Endothelial cell of umbilical vein (primary cell): ENCODE data around the gene ATP6V0D1. TPM values are rescaled to one million over a fixed set of nuclear protein-coding genes. Genes with fewer than 3 reads are reported as not detected.

Experiments used
- BruUV-seq: library from RNA; stranded (reverse); fragments of 400-500 nt; replicated peaks from 2 replicates; lab custom pipeline; 2021; lab: Mats Ljungman, UMichigan
- CTCF ChIA-PET: fragments of 300-600, 350-600 bp; sonication (Branson Sonifier 250); formaldehyde crosslinking; loops from one replicate; lab custom pipeline; 2021; ENCODE audit warnings: antibody characterized with exemption, inconsistent platforms; lab: Charles Lee
- POLR2A ChIA-PET: fragments of 300-600, 350-600 bp; sonication (Branson Sonifier 250); formaldehyde crosslinking; loops from one replicate; lab custom pipeline; 2021; ENCODE audit warnings: antibody characterized with exemption, inconsistent platforms; lab: Charles Lee
- DNase-seq: peaks from one replicate; pipeline ENCODE4 v3.0.0-alpha.2; 2011; ENCODE audit warnings: low read depth, low spot score
- FAIRE-seq: peaks from 2 replicates; lab custom pipeline; 2011; peaks lifted over from hg19 to GRCh38; lab: Jason Lieb, UNC
- H2AFZ ChIP-seq: 2 replicates; pipeline ENCODE4 v1.6.0; 2012; ENCODE audit warnings: low read depth, low read length, control low read depth, inconsistent platforms
- H3K27ac ChIP-seq: 2 replicates; pipeline ENCODE4 v1.5.1; 2011; ENCODE audit warnings: low read depth, mild to moderate bottlenecking, control low read depth, low read length, moderate library complexity; ENCODE audit not compliant: insufficient read depth
- H3K27me3 ChIP-seq, 2 experiments: 2 replicates each; pipeline versions ENCODE4 v1.6.0 to v1.6.1; 2011; ENCODE audit warnings: low read length in 2 of 2, mixed read lengths in 1 of 2; ENCODE audit not compliant: control insufficient read depth in 2 of 2, insufficient read depth in 2 of 2
- H3K36me3 ChIP-seq, 2 experiments: 2 replicates in 1 of 2; 3 replicates in 1 of 2; pipeline ENCODE4 v1.5.1; 2011; ENCODE audit warnings: low read length in 2 of 2, mild to moderate bottlenecking in 1 of 2, moderate library complexity in 1 of 2; ENCODE audit not compliant: control insufficient read depth in 2 of 2, insufficient read depth in 2 of 2; ENCODE audit errors: extremely low read depth in 1 of 2
- H3K4me1 ChIP-seq: 3 replicates; pipeline ENCODE4 v1.5.1; 2011; ENCODE audit warnings: mild to moderate bottlenecking, low read length; ENCODE audit not compliant: control insufficient read depth, insufficient read depth; ENCODE audit errors: extremely low read depth
- H3K4me2 ChIP-seq: 2 replicates; pipeline ENCODE4 v1.6.1; 2011; ENCODE audit warnings: low read length, control low read depth, mixed read lengths; ENCODE audit not compliant: insufficient read depth
- H3K4me3 ChIP-seq, 3 experiments: fragments of 200-600 bp in 1 of 3; sonication (generic), shearing (Covaris generic) in 1 of 3; replicated peaks in 1 of 3; 2 replicates each; pipeline ENCODE4 v1.5.1; 2011 to 2016; ENCODE audit warnings: control low read depth in 3 of 3, low read length in 3 of 3, mild to moderate bottlenecking in 2 of 3, inconsistent platforms in 1 of 3, low read depth in 1 of 3, moderate library complexity in 1 of 3; ENCODE audit not compliant: insufficient read depth in 1 of 3
- H3K79me2 ChIP-seq: 2 replicates; pipeline ENCODE4 v1.6.0; 2012; ENCODE audit warnings: low read length, inconsistent platforms; ENCODE audit not compliant: control insufficient read depth, insufficient read depth
- H3K9ac ChIP-seq: replicated peaks from 2 replicates; pipeline ENCODE3; 2011; ENCODE audit warnings: low read length, control low read depth; ENCODE audit not compliant: insufficient read depth; ENCODE audit errors: extremely low read depth
- H3K9me1 ChIP-seq: replicated peaks from 3 replicates; pipeline ENCODE4 v1.6.0; 2011; ENCODE audit warnings: mild to moderate bottlenecking, low read length; ENCODE audit not compliant: control insufficient read depth, insufficient read depth; ENCODE audit errors: extremely low read depth
- H3K9me3 ChIP-seq: replicated peaks from 2 replicates; pipeline ENCODE4 v1.5.1; 2012; ENCODE audit warnings: low read length, inconsistent platforms; ENCODE audit not compliant: control insufficient read depth, insufficient read depth
- H4K20me1 ChIP-seq: replicated peaks from 2 replicates; pipeline ENCODE3; 2011; ENCODE audit warnings: mild to moderate bottlenecking, low read length; ENCODE audit not compliant: control insufficient read depth, insufficient read depth; ENCODE audit errors: extremely low read depth
- EZH2 ChIP-seq: IDR thresholded peaks from 2 replicates; pipeline ENCODE4 v1.6.1; 2012; ENCODE audit warnings: borderline replicate concordance, low read depth, mild to moderate bottlenecking, moderate library complexity, low read length, inconsistent platforms; ENCODE audit not compliant: severe bottlenecking
- FOS ChIP-seq: IDR thresholded peaks from 2 replicates; pipeline ENCODE4 v1.6.1; 2011; ENCODE audit warnings: mild to moderate bottlenecking, low read length, moderate library complexity, borderline replicate concordance; ENCODE audit not compliant: insufficient read depth
- GATA2 ChIP-seq: IDR thresholded peaks from 2 replicates; pipeline ENCODE4 v1.7.0; 2011; ENCODE audit warnings: low read depth, mild to moderate bottlenecking, moderate library complexity, mixed read lengths, low read length; ENCODE audit not compliant: insufficient read length, insufficient read depth
- JUN ChIP-seq: IDR thresholded peaks from 2 replicates; pipeline ENCODE4 v1.6.1; 2011; ENCODE audit warnings: borderline replicate concordance, low read depth; ENCODE audit not compliant: insufficient read length, insufficient read depth
- MYC ChIP-seq: IDR thresholded peaks from one replicate; pipeline ENCODE4 v1.6.1; 2011; ENCODE audit warnings: mild to moderate bottlenecking, low read depth, low read length
- POLR2A ChIP-seq: IDR thresholded peaks from 2 replicates; pipeline ENCODE4 v1.6.1; 2012; ENCODE audit warnings: low read depth, mild to moderate bottlenecking, control low read depth, low read length
- POLR2AphosphoS5 ChIP-seq: IDR thresholded peaks from 2 replicates; pipeline ENCODE4 v1.6.1; 2012; ENCODE audit warnings: low read depth, mild to moderate bottlenecking, control low read depth, low read length, moderate library complexity; ENCODE audit not compliant: insufficient read depth
- dilution Hi-C: fragments of 300-500 bp; cut with MboI; formaldehyde crosslinking; loops from one replicate; pipeline ENCODE4 v1.15.0; 2019; ENCODE audit warnings: low sequenced_read_pairs; ENCODE audit not compliant: extremely low pct_ligation_motif_present
- intact Hi-C: fragments of 100-400 bp; cut with micrococcal nuclease; formaldehyde crosslinking; loops from one replicate; pipeline ENCODE4 v1.10.0; 2022
- polyA plus RNA-seq, 4 experiments: library from polyadenylated mRNA; depleted of rRNA in 3 of 4; stranded (reverse) in 3 of 4; unstranded in 1 of 4; fragments of >200 nt; gene quantifications; 2 replicates each; pipeline versions ENCODE4 v1.2.1 to v1.2.3, GENCODE V29; 2011 to 2012; ENCODE audit warnings: missing spikeins in 1 of 4
- total RNA-seq: library from RNA; stranded (reverse); gene quantifications from 2 replicates; pipeline ENCODE4 v1.2.3, GENCODE V29; 2021
- TF ChIP-seq, protein P1 (sequence below), 2 donors: IDR thresholded peaks; 1 replicate in 1 of 2; 2 replicates in 1 of 2; pipeline ENCODE4 v1.5.1; 2011; ENCODE audit warnings: low read length in 2 of 2, mild to moderate bottlenecking in 2 of 2, moderate library complexity in 2 of 2, control low read depth in 1 of 2, inconsistent platforms in 1 of 2, low read depth in 1 of 2; ENCODE audit not compliant: insufficient read depth in 1 of 2; ENCODE audit errors: extremely low read depth in 1 of 2
- TF ChIP-seq, protein P2 (sequence below): IDR thresholded peaks from 2 replicates; pipeline ENCODE4 v1.6.1; 2011; ENCODE audit not compliant: insufficient read depth, insufficient read length

ATP6V0D1 gene
- total and polyA plus RNA-seq, 2 donors (not counting 3 experiments of a cell fraction or from before 2014, with no cell fraction given), result 82.8 to 232 TPM

DNA sequence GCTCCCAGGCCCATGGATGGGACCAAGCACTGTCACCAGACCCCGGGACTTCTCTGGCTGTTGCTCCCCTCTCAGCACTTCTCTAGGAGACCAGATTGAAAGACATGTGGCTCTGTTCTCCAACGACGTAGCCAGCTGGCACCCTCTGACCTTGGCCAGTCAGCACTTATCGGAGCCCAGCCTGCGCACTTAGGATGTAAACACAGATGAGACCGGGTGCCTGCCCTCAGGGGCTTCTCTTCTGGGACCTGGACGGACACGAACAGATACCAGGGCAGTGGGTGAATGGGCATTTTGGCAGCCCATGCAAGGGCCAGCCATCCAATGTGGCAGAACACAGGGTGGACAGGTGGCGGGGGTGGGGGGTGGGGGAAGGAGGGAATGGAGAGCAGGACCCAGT lies 71.3 kb downstream of the ATP6V0D1 start:
- TF ChIP-seq, protein P1, sequence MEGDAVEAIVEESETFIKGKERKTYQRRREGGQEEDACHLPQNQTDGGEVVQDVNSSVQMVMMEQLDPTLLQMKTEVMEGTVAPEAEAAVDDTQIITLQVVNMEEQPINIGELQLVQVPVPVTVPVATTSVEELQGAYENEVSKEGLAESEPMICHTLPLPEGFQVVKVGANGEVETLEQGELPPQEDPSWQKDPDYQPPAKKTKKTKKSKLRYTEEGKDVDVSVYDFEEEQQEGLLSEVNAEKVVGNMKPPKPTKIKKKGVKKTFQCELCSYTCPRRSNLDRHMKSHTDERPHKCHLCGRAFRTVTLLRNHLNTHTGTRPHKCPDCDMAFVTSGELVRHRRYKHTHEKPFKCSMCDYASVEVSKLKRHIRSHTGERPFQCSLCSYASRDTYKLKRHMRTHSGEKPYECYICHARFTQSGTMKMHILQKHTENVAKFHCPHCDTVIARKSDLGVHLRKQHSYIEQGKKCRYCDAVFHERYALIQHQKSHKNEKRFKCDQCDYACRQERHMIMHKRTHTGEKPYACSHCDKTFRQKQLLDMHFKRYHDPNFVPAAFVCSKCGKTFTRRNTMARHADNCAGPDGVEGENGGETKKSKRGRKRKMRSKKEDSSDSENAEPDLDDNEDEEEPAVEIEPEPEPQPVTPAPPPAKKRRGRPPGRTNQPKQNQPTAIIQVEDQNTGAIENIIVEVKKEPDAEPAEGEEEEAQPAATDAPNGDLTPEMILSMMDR (IDR thresholded peaks at IDR 0.05; ENCODE audit: extremely low read depth in 1 of 2, insufficient read depth in 1 of 2, low read depth in 1 of 2, low read length in 2 of 2), result no peak
- TF ChIP-seq, protein P2, sequence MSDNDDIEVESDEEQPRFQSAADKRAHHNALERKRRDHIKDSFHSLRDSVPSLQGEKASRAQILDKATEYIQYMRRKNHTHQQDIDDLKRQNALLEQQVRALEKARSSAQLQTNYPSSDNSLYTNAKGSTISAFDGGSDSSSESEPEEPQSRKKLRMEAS, result no peak
- TF ChIP-seq FOS (no peak), EZH2 (no peak), POLR2AphosphoS5 (no peak), JUN (no peak), POLR2A (no peak), MYC (no peak), GATA2 (no peak)
- H3K79me2 ChIP-seq, result peaks cover 2% of the 10 kb centered on the region
- no TSS peak for BruUV-seq
- no peak overlapping the region for H2AFZ ChIP-seq
- no peak for FAIRE-seq
- CTCF ChIA-PET, result interaction anchor here (1.6 to 5.6 kb wide), 2 partner anchors 10 to 18 kb away, joined by 3 to 35 read pairs; no protein-coding TSS in a partner anchor
- POLR2A ChIA-PET, result no interaction called here
- no peaks in the 10 kb centered on the region for H3K9me1 ChIP-seq
- H3K9me3 ChIP-seq, result no peaks in the 10 kb centered on the region
- H3K4me1 ChIP-seq, result peaks cover 28% of the 10 kb centered on the region
- H3K4me3 ChIP-seq, result no peak overlapping the region
- no peak overlapping the region for H3K27ac ChIP-seq
- H3K4me2 ChIP-seq, result no peak overlapping the region
- dilution Hi-C loops, result no loop called here
- H4K20me1 ChIP-seq, result no peaks in the 10 kb centered on the region
- DNase-seq, result no peak
- H3K36me3 ChIP-seq, result no peaks in the 10 kb centered on the region
- H3K9ac ChIP-seq, result no peak overlapping the region
- intact Hi-C loops, result no loop called here
- no peaks in the 10 kb centered on the region for H3K27me3 ChIP-seq
